GM23338 (cell line): Measurements from ENCODE around the gene RTN3. TPM values are rescaled to one million over a fixed set of nuclear protein-coding genes. Genes with fewer than 3 reads are reported as not detected.

ENCODE experiments used
- ATAC-seq: fragments of 200-7000 bp; cut with Tn5 transposase; 3 replicates; pipeline ENCODE4 v1.9.1; 2020
- DNase-seq: peaks from one replicate; pipeline ENCODE4 v3.0.0-alpha.2; 2015; ENCODE audit warnings: low spot score
- H2AFZ ChIP-seq: fragments of 200-600 bp; sonication (generic); 2 replicates; pipeline ENCODE4 v1.8.0; 2016; ENCODE audit warnings: antibody characterized with exemption, mild to moderate bottlenecking, moderate library complexity
- H3F3A ChIP-seq: fragments of 200-600 bp; sonication (generic); replicated peaks from 2 replicates; pipeline ENCODE4 v1.8.0; 2017; ENCODE audit warnings: antibody characterized with exemption, mixed run types, low read depth
- H3K27ac ChIP-seq: fragments of 200-600 bp; sonication (generic); 2 replicates; pipeline ENCODE4 v1.6.1; 2016; ENCODE audit warnings: low read depth
- H3K27me3 ChIP-seq: fragments of 200-600 bp; sonication (generic); 2 replicates; pipeline ENCODE4 v1.8.0; 2016; ENCODE audit warnings: mild to moderate bottlenecking, mixed run types, moderate library complexity; ENCODE audit not compliant: insufficient read depth
- H3K36me3 ChIP-seq: fragments of 200-600 bp; sonication (generic); 2 replicates; pipeline ENCODE4 v1.8.0; 2016; ENCODE audit warnings: mild to moderate bottlenecking; ENCODE audit not compliant: insufficient read depth
- H3K4me1 ChIP-seq: fragments of 200-600 bp; sonication (generic); 2 replicates; pipeline ENCODE4 v1.8.0; 2016; ENCODE audit warnings: mild to moderate bottlenecking, moderate library complexity; ENCODE audit not compliant: insufficient read depth
- H3K4me2 ChIP-seq: fragments of 200-600 bp; sonication (generic); 2 replicates; pipeline ENCODE4 v1.7.1; 2017; ENCODE audit warnings: mixed run types
- H3K4me3 ChIP-seq: fragments of 200-600 bp; sonication (generic); 2 replicates; pipeline ENCODE4 v1.6.1; 2016; ENCODE audit warnings: mixed run types
- H3K79me2 ChIP-seq: fragments of 200-600 bp; sonication (generic); replicated peaks from 2 replicates; pipeline ENCODE4 v1.8.0; 2017; ENCODE audit warnings: mild to moderate bottlenecking; ENCODE audit not compliant: insufficient read depth
- H3K9me2 ChIP-seq: fragments of 200-600 bp; sonication (generic); 2 replicates; pipeline ENCODE4 v1.8.0; 2017; ENCODE audit not compliant: insufficient read depth
- H4K20me1 ChIP-seq: fragments of 200-600 bp; sonication (generic); replicated peaks from 2 replicates; pipeline ENCODE4 v1.8.0; 2017; ENCODE audit warnings: mild to moderate bottlenecking; ENCODE audit not compliant: insufficient read depth
- H3K27ac Mint-ChIP-seq: 2 replicates; pipeline ENCODE4 v1.8.0; 2020; ENCODE audit warnings: inconsistent platforms, mild to moderate bottlenecking, moderate library complexity, mixed read lengths
- H3K27me3 Mint-ChIP-seq: 3 replicates; pipeline ENCODE4 v1.8.0; 2022; ENCODE audit warnings: low read depth, mild to moderate bottlenecking, moderate library complexity, mixed read lengths, inconsistent platforms; ENCODE audit not compliant: insufficient read depth, poor library complexity
- H3K36me3 Mint-ChIP-seq: 3 replicates; pipeline ENCODE4 v1.8.0; 2021; ENCODE audit warnings: low read depth, mild to moderate bottlenecking, inconsistent platforms, moderate library complexity, mixed read lengths
- H3K4me1 Mint-ChIP-seq: 3 replicates; pipeline ENCODE4 v1.8.0; 2020; ENCODE audit warnings: mild to moderate bottlenecking, inconsistent platforms, mixed read lengths
- H3K4me3 Mint-ChIP-seq: 3 replicates; pipeline ENCODE4 v1.8.0; 2021; ENCODE audit warnings: moderate library complexity, mild to moderate bottlenecking, inconsistent platforms, mixed read lengths
- H3K9me3 Mint-ChIP-seq: 3 replicates; pipeline ENCODE4 v1.8.0; 2020; ENCODE audit warnings: moderate library complexity, mild to moderate bottlenecking, inconsistent platforms, mixed read lengths
- CREB1 ChIP-seq: fragments of 250-450 bp; sonication (Bioruptor Pico); IDR thresholded peaks from 2 replicates; pipeline ENCODE4 v1.5.0; 2020; ENCODE audit warnings: low read depth, mild to moderate bottlenecking, moderate library complexity
- ETS1 ChIP-seq: IDR thresholded peaks from 2 replicates; pipeline ENCODE4 v1.6.1; 2016; ENCODE audit warnings: antibody characterized with exemption
- EZH2phosphoT487 ChIP-seq: fragments of 200-600 bp; sonication (generic); IDR thresholded peaks from one replicate; pipeline ENCODE4 v1.8.1; 2018; ENCODE audit warnings: antibody characterized with exemption; ENCODE audit not compliant: unreplicated experiment
- JUNB ChIP-seq: IDR thresholded peaks from one replicate; pipeline ENCODE4 v1.6.1; 2016; ENCODE audit warnings: antibody characterized with exemption; ENCODE audit not compliant: unreplicated experiment
- NANOG ChIP-seq: IDR thresholded peaks from 2 replicates; pipeline ENCODE4 v1.6.1; 2016; ENCODE audit warnings: antibody characterized with exemption, borderline replicate concordance
- REST ChIP-seq: IDR thresholded peaks from one replicate; pipeline ENCODE4 v1.6.1; 2018; ENCODE audit warnings: antibody characterized with exemption; ENCODE audit not compliant: unreplicated experiment
- STAT1 ChIP-seq: IDR thresholded peaks from one replicate; pipeline ENCODE4 v1.6.1; 2016; ENCODE audit warnings: antibody characterized with exemption; ENCODE audit not compliant: unreplicated experiment
- ZNF114 ChIP-seq: fragments of 250-450 bp; sonication (Bioruptor Pico); IDR thresholded peaks from 2 replicates; pipeline ENCODE4 v1.5.0; 2020; ENCODE audit warnings: mild to moderate bottlenecking, moderate library complexity
- ZNF331 ChIP-seq: fragments of 250-450 bp; sonication (Bioruptor Pico); IDR thresholded peaks from 2 replicates; pipeline ENCODE4 v1.5.0; 2020; ENCODE audit warnings: low read depth, mild to moderate bottlenecking, moderate library complexity
- polyA plus RNA-seq: library from polyadenylated mRNA; unstranded; fragments of >200 nt; fragmentation: Nextera tagmentation; extraction: Ambion mirVana; gene quantifications from 2 replicates; pipeline ENCODE4 v1.2.1, GENCODE V29; 2016
- total RNA-seq: library from RNA; depleted of rRNA; stranded (reverse); fragments of >200 nt; shearing (Covaris generic); gene quantifications from 2 replicates; pipeline ENCODE4 v1.2.3, GENCODE V29; 2014
- TF ChIP-seq, protein P1 (sequence below), 2 experiments: fragments of 200-600 bp in 1 of 2; sonication (generic) in 1 of 2; conservative IDR thresholded peaks; 2 replicates each; pipeline versions ENCODE4 v1.5.1 to v1.6.1; 2016 to 2017; ENCODE audit warnings: antibody characterized with exemption in 2 of 2, low read depth in 2 of 2, mild to moderate bottlenecking in 2 of 2, moderate library complexity in 1 of 2

The RTN3 gene
- total and polyA plus RNA-seq, 2 experiments from 2014 or later, result 138 to 162 TPM

DNA sequence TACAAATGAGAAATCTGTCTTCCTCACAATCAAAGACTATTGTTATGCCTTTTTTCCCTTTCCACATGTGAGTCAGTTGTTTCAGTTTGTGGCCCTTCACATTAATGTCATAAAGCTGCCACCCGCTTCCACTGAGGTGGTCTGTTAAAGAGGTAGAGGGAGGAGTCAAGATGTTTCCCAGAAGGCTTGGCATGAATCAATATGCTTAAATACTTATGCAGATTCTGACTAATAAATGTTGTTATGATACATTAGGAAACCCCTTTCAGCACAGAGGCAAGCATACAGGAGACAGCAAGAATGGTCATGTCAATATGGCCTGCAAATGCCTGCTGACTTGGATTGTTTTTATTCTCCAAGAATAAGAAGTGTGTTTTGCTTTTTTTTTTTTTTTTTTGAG is 6.5 kb downstream of the RTN3 start:
- H3K79me2 ChIP-seq, result peaks cover 100% of the 10 kb centered on the region
- no peak overlapping the region for H3K4me3 ChIP-seq
- no peaks in the 10 kb centered on the region for H3K27me3 ChIP-seq
- TF ChIP-seq ETS1, result no peak
- no peak for TF ChIP-seq JUNB
- TF ChIP-seq NANOG, result no peak
- DNase-seq (no peak), ATAC-seq (no peak)
- Mint-ChIP-seq H3K4me3 (no peak overlapping the region; the same call in 2 of the 3 replicates), H3K27ac (0 out of 2 replicates have a peak overlapping the region, but pooled peaks have one; percentile 32), H3K27me3 (no peaks in the 10 kb centered on the region), H3K4me1 (peaks cover 42% of the 10 kb centered on the region), H3K9me3 (no peaks in the 10 kb centered on the region; the same call in 2 of the 3 replicates), H3K36me3 (peaks cover 3% of the 10 kb centered on the region; the same call in 2 of the 3 replicates)
- no peaks in the 10 kb centered on the region for H3F3A ChIP-seq
- H3K9me2 ChIP-seq, result no peaks in the 10 kb centered on the region
- H2AFZ ChIP-seq, result no peak overlapping the region
- peak overlapping the region; percentile 25; the same call in 1 of the 2 replicates for H3K4me2 ChIP-seq
- no peaks in the 10 kb centered on the region for H3K36me3 ChIP-seq
- H3K4me1 ChIP-seq, result peaks cover 38% of the 10 kb centered on the region
- peaks cover 72% of the 10 kb centered on the region for H4K20me1 ChIP-seq
- H3K27ac ChIP-seq, result no peak overlapping the region

- Histone ChIP-seq H2AFZ (no peak overlapping the region), H3K4me3 (no peak overlapping the region), H3K27ac (peak overlapping the region; percentile 60; the same call in 1 of the 2 replicates), H3K27me3 (no peaks in the 10 kb centered on the region), H3K79me2 (peaks cover 98% of the 10 kb centered on the region), H3K36me3 (no peaks in the 10 kb centered on the region), H3K9me2 (no peaks in the 10 kb centered on the region), H4K20me1 (peaks cover 80% of the 10 kb centered on the region), H3F3A (peaks cover 6% of the 10 kb centered on the region; the same call in 1 of the 2 replicates), H3K4me1 (peaks cover 23% of the 10 kb centered on the region), H3K4me2 (no peak overlapping the region)
- H3K9me3 Mint-ChIP-seq, result no peaks in the 10 kb centered on the region; the same call in 2 of the 3 replicates
- ATAC-seq (no peak), DNase-seq (no peak)
- peaks cover 22% of the 10 kb centered on the region for H3K4me1 Mint-ChIP-seq
- H3K4me3 Mint-ChIP-seq, result no peak overlapping the region
- H3K27me3 Mint-ChIP-seq, result peaks cover 4% of the 10 kb centered on the region
- H3K36me3 Mint-ChIP-seq, result no peaks in the 10 kb centered on the region
- H3K27ac Mint-ChIP-seq, result no peak overlapping the region
- TF ChIP-seq REST, result no peak
- TF ChIP-seq ETS1, result no peak
- TF ChIP-seq, protein P1, sequence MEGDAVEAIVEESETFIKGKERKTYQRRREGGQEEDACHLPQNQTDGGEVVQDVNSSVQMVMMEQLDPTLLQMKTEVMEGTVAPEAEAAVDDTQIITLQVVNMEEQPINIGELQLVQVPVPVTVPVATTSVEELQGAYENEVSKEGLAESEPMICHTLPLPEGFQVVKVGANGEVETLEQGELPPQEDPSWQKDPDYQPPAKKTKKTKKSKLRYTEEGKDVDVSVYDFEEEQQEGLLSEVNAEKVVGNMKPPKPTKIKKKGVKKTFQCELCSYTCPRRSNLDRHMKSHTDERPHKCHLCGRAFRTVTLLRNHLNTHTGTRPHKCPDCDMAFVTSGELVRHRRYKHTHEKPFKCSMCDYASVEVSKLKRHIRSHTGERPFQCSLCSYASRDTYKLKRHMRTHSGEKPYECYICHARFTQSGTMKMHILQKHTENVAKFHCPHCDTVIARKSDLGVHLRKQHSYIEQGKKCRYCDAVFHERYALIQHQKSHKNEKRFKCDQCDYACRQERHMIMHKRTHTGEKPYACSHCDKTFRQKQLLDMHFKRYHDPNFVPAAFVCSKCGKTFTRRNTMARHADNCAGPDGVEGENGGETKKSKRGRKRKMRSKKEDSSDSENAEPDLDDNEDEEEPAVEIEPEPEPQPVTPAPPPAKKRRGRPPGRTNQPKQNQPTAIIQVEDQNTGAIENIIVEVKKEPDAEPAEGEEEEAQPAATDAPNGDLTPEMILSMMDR (conservative IDR thresholded peaks at IDR 0.05; ENCODE audit: low read depth in 2 of 2), result no peak
- TF ChIP-seq EZH2phosphoT487, result no peak
- TF ChIP-seq ZNF114 (CRISPR knock-in tag), result no peak
- TF ChIP-seq STAT1, result no peak
- no peak for TF ChIP-seq JUNB
- TF ChIP-seq ZNF331, result no peak
- TF ChIP-seq CREB1 (CRISPR knock-in tag), result no peak
These were observed 13.3 kb downstream of the RTN3 start for GRCh38 chr11:63694596-63694995.
